ENCODE measurements around the gene UCK1.
"Not testable (repeated sequence)": the region's sequence is repeated elsewhere in the genome, so short reads cannot be mapped to it uniquely, and the experiment has no call there.

Gene UCK1

GRCh38 chr9:131554087-131554842 lies 23.2 kb upstream of the UCK1 start:
- DNase-seq = no peak

DNA sequence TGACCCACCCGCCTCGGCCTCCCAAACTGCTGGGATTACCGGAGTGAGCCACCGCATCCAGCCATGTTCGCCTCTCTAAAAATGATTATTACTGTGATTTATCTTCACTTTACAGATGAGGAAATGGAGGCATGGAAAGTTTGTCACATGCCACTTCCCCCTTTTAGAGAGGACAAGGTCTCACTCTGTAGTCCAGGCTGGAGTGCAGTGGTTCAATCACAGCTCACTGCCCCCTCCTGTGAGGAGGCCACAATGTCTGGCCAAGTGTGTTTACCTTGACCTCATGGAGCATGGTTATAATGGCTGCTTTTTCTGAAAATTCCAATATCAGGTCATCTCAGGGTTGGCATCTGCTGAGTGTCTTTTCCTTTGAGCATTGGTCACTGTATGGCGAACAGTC lies 21.0 kb upstream of the UCK1 start:
- no peak for DNase-seq

- not testable (repeated sequence) for DNase-seq
Measured at GRCh38 chr9:131550465-131550864, 19.4 kb upstream of the UCK1 start.

DNA sequence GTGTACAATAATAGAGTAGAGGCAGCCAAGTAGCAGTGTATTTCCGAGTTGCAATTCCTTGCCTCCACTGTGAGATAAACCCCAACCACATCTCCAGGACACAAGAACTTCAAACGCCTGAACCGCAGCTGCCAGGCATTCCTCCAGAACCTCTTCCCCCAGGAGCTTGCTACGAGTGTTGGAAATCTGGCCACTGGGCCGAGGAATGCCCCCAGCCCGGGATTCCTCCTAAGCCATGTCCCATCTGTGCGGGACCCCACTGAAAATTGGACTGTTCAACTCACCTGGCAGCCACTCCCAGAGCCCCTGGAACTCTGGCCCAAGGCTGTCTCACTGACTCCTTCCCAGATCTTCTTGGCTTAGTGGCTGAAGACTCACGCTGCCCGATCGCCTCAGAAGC lies 18.1 kb upstream of the UCK1 start:
- not testable (repeated sequence) for DNase-seq

DNA sequence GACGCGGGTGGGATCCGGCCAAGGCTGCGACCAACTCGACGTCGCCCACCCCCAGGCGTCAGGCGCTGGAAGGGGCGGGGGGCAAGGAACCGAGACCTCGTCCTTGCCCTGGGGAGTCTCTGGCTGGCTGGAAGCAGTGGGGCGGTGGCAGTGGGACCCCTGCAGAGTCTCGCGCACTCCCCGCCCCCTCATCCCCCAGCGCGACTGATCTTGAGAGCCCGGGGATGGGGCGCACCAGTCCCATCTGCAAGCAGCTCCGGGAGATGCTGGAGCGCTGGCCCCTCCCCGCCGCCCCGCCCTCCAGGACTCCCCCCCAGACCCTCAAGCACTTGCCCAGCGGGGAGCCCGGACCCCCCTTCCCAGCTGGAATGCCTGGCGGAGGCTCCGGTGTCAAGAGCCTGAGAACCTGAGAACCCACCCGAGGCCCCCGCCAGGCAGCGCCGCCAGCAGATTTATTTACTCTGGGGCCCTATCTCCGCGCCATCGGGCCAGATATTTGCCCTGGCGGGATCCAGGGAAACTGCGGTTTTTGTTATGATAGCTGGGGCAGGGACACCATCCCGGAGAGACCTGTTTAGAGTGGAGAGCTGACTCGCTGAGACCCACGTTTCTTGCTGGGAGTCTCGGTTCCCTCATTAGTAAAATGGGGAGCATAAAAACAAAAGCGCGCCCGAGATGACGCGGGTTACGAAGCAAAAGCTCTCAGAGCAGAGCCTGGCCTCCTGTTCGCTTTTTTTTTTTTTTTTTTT lies 15.4 kb upstream of the UCK1 start:
- DNase-seq = no peak

DNA sequence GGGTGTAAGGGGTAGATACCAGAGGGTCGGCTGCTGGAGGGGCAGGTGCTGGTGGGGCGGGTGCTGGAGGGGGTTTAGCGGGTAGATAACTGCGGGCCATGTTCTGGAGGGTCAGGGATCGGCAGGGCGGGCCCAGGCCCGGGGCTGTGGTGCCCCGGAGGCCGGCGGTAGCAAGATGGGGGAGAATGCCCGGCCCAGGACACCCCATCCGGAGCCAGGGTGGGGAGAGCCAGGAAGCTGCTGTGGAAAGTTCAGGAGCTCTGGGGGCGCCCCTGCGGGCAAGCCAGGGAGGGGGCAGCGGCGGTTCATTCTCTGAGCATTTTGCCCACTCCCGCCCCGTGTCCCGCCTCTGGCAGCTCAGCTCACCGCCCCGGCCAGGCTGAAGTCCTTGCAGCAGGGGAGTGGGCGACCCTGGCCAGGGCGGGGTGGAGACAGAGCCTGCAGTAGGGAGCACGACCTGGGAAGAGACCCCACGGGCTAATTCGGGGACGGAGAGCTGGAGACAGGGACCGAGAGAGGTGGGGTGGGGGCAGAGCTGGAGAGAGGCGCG lies 14.8 kb upstream of the UCK1 start:
- DNase-seq = no peak

- no peak for DNase-seq
Measured at GRCh38 chr9:131545003-131545785, 14.1 kb upstream of the UCK1 start, which contains the start of gene PRRT1B. TSS of gene PRRT1B (plus strand) at chr9:131545523. CDS start at chr9:131545616, 93 bp downstream.

DNA sequence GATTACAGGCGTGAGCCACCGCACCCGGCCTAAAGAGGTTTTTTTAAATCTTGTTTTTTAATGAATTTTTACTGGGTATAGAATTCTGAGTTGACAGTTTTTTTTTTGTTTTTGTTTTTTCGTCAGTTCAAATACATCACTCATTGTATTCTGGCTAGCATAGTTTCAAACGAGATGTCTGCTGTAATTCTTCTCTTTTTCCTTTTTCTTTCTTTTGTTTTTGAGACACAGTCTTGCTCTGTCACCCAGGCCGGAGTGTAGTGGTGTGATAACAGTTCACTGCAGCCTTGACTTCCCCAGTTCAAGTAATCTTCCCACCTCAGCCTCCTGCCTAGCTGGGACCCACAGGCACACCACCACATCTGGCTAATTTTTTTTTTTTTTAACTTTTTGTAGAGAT lies 12.1 kb upstream of the UCK1 start:
- DNase-seq = no peak

GRCh38 chr9:131539223-131539923 lies 8.3 kb upstream of the UCK1 start:
- DNase-seq = no peak

DNA sequence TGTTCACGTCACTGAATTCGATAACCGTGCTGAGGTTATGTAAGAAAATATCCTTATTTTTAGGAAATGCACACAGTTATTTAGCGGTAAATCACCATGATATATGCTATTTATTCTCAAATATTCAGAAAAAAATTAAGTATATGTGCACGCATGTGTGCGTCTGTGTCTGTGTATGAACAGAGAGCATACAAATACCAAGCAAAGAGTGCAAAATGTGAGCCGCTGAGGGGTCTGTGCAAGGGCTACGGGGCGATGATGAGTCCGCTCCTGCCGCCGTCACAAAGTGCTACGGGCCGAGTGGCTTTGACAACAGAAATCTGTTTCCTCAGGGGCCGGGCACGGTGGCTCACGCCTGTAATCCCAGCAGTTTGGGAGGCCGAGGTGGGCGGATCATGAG lies 6.9 kb upstream of the UCK1 start:
- no peak for DNase-seq

DNA sequence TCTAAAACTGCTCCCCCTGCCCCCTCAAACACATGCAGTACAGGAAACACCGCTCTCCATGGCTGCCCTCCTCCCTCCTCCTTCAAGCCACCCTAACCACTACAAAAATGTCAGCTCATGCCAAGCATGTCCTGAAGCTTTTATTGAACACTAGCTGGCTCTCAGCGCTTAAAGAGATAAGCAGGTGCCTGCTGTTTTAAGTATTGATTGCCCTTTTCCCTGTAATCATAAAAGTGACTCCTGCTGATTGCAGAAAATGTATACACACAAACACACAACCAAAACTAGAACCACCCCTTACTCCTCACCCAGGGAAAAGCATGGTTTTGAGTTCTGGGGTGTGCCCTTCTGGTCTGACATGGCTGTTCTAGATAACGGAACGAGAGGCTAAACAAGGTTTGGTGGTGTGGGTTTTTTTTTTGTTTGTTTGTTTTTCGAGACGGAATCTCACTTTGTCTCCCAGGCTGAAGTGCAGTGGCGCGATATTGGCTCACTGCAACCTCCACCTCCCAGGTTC lies 3.7 kb upstream of the UCK1 start:
- DNase-seq = no peak

DNA sequence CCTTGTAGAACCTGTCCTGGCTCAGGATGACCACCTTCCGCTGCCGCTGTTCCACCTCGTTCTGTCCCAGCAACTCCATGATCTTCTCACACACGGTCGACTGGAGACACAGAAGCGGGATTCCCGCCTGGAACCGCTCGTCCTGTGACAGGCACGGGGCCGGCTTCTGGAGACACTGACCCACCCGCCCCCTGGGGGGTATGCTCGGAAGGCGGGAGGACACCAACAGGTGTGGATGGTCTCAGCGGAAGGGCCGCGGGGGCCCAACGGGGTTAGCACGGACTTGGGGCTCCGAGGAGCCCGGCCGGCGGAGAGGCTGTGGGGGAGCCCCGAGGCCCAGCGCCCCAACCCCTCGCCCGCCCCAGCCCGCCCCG lies 530 bp downstream of the UCK1 start:
- peak in 6 of 51 donors; percentile 6 to 25 (median 14) for DNase-seq

- no peak for DNase-seq
Measured at GRCh38 chr9:131529597-131530545, 1.2 kb downstream of the UCK1 start.

DNA sequence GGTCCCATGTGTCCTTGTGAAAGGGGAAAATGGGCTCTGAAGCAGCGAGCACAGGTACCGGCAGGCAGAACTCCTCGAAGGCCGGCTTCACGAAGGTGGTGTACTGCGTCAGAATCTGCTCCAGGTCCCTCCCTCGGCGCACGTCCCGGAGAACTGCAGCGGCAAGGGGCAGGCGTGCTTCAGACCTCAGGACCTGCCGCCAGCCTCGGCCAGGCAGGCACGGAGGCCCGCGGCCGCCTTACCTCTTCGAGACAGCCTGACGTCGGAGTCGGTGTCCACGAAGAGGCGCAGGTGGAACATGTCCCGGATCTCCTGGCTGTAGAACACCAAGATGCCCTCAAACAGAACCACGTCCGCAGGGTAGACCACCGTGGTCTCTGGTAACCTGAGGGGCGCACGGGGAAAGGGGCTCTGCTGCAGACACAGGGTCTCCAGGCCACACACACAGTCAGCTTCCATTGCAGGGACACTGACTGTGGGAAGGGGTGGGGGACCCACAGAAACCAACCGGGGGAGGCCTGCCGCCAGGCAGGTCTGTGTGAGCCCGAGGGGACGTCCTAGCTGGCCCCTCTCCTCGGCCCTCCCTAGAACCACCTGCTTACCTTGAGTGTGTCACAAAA lies 2.1 kb downstream of the UCK1 start:
- no peak for DNase-seq

GRCh38 chr9:131528186-131528585 lies 2.9 kb downstream of the UCK1 start:
- DNase-seq = peak in 1 of 51 donors; percentile 8

GRCh38 chr9:131525643-131526565 lies 5.2 kb downstream of the UCK1 start:
- DNase-seq = peak in 29 of 51 donors; percentile 18 to 77 (median 38)

GRCh38 chr9:131524665-131525315 lies 6.3 kb downstream of the UCK1 start:
- DNase-seq = no peak
